ENCODE results near the gene SGCA.
A peak's percentile ranks its signal among the peaks of the same experiment; 100 is the strongest.

The SGCA gene

DNA sequence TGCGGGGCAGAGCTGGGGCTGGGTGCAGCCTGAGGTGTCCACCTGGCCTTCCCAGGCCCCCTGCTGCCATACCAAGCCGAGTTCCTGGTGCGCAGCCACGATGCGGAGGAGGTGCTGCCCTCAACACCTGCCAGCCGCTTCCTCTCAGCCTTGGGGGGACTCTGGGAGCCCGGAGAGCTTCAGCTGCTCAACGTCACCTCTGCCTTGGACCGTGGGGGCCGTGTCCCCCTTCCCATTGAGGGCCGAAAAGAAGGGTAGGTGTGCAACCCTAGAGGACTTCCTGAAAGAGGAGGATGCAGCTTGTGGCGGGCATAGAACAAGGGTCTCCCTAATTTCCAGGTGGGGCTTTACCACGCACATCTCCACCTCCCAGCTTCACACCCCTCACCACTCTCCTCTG is 2.5 kb downstream of the SGCA start:
- no peak for DNase-seq

GRCh38 chr17:50169121-50169764 is 3.4 kb downstream of the SGCA start:
- DNase-seq, result peak; percentile 74

GRCh38 chr17:50169881-50170459 is 4.2 kb downstream of the SGCA start:
- no peak for DNase-seq

GRCh38 chr17:50170662-50171370 is 5.0 kb downstream of the SGCA start:
- DNase-seq, result no peak

DNA sequence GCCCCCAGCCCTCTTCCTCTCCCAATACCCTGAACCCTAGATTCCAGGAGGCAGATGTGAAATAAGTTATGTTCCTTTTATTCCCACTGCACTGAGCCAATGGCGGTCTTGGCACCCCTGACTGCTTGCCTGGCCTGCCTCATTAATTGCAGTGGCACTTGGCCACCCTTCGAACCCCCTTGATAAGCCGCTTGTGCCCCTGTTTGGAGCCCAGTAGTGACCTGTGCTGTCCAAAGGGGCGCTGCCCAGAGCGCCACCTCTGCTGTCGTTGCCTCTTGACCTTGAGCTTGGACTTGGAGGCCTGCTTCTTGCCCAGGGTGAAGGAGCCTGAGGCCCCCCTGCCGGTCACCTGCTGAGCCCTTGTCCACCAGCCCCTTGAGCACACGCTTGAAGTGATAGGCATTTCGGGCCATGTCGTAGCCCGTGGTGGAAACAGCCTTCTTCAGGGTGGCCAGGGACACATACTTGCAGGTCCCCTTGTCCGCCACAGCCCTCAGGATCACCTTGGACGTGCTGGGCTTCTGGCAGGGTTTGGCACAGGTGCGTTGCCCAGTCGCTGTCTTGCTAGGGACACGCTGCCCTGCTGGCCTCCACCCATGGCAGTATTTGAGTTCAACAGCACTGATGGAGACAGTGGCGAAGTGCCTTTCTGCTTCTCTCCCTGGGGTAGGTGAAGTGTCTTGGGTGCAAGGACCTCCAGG is 5.7 kb downstream of the SGCA start:
- DNase-seq, result no peak

- no peak for DNase-seq
Measured at GRCh38 chr17:50172130-50172529, 6.3 kb downstream of the SGCA start.

GRCh38 chr17:50172936-50173334 is 7.1 kb downstream of the SGCA start:
- DNase-seq, result no peak

- DNase-seq, result no peak
Measured at GRCh38 chr17:50173335-50173941, 7.6 kb downstream of the SGCA start.

GRCh38 chr17:50174444-50174843 is 8.6 kb downstream of the SGCA start:
- no peak for DNase-seq

- no peak for DNase-seq
Measured at GRCh38 chr17:50175035-50175807, 9.4 kb downstream of the SGCA start.

DNA sequence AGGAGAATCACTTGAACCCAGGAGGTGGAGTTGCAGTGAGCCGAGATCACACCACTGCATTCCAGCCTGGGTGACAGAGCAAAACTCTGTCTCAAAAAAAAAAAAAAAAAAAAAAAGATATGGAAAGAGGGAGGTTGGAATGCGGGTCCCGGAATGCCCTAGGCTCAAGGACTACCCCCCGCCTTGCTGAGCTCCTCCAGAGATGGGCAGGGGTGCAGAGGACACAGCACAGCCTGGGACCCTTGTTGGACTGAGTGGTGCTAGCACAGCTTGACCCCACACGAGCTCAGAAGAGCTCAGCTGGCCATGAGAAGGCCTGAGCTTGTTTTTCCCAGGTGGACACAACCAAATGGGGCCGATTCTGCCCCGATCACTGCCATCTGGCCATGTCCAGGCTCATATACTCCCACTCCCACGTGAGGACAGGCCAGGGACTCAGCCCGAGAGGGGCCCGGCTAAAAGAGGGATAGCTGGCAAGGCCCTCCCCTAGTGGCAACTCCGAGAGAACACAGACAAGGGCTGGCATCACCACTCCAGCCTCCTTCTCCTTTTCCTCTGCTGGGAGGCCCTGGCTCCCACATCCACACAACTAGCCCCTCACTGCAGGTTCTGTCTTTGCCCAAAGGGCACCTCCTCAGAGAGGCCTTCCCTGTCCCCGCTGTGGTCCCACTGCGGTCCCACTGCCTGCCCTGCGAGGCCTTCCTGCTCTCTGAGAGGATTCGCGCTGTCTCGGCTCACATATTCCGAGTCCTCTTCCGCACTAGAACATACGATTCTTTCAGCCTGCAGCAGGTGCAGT is 11.0 kb downstream of the SGCA start:
- no peak for DNase-seq

GRCh38 chr17:50177476-50177875 is 11.7 kb downstream of the SGCA start:
- no peak for DNase-seq

- no peak for DNase-seq
Measured at GRCh38 chr17:50177983-50178834, 12.4 kb downstream of the SGCA start.

DNA sequence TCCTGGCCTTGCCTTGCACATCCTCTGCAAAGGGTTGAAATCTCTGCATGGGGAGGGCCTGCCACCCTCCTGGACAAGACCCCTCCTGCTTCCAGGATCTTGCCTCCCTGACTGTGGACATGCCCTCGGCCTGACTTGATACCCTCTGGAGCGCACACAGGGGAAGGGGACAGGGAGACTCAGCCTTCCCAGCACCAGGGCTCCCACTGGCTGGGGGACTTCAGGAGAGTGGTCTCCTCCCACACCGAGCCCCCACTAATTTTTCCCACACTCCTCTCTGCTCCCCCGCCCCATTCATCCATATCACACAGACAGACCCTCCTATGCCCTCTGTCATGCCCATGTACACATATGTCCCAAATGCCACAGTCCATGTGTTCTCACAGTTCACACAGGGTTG is 14.3 kb downstream of the SGCA start:
- no peak for DNase-seq

DNA sequence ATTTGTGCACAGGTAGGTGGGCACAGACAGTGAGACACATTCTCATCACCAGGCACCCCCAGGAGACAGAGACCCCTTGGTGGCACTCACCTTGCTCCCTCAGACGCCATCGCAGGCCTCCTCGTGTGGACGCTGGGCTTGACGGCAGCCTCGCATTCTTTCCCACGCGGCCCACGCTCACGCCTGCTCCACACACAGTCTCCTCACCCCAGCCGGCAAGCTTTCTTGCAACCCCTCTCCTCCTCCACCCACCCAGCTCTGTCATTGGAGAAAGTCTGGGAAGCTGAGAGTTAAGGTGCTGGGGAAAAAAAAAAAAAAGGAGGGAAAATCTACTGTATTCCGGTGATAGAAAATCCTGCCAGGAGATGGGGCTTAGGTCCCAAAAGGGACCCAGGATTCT is 14.8 kb downstream of the SGCA start:
- no peak for DNase-seq

DNA sequence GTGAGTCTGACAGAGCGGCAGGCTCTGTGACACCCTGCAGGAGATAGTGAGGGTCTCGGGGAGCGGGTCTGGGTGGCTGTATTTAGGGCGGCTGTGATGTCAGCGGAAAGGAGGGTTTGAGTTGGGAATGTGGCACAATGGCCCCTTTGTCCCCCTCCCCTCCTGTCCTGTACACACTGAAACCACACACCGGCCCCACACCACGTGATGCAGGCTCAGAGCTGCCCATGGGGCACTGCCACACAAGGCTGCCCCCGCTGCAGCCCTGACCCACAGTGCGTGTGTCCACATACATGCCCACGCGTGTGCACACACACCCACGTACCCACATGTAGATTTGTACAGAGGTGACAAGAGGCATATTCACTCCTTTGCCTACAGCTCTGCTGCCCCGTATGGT is 15.3 kb downstream of the SGCA start:
- DNase-seq, result no peak

- DNase-seq, result no peak
Measured at GRCh38 chr17:50181591-50182560, 16.1 kb downstream of the SGCA start.

- DNase-seq, result no peak
Measured at GRCh38 chr17:50182783-50183420, 17.1 kb downstream of the SGCA start.

GRCh38 chr17:50183421-50183994 is 17.7 kb downstream of the SGCA start:
- peak; percentile 22 for DNase-seq
